PC-3 (cell line): Measurements from ENCODE around the gene PDZD7.

Experiments used
- CTCF ChIP-seq: fragments of 300-600 bp; sonication (generic); conservative IDR thresholded peaks from 2 replicates; pipeline ENCODE4 v1.5.1; 2017; ENCODE audit warnings: antibody characterized with exemption, low read depth, mild to moderate bottlenecking, low read length
- EZH2 ChIP-seq: fragments of 300-600 bp; sonication (generic); IDR thresholded peaks from one replicate; pipeline ENCODE4 v1.6.1; 2017; ENCODE audit warnings: antibody characterized with exemption, mild to moderate bottlenecking, low read length; ENCODE audit not compliant: unreplicated experiment
- EZH2phosphoT487 ChIP-seq: fragments of 300-600 bp; sonication (generic); IDR thresholded peaks from 2 replicates; pipeline ENCODE4 v1.6.1; 2018; ENCODE audit warnings: mild to moderate bottlenecking, antibody characterized with exemption, low read length, borderline replicate concordance

- TF ChIP-seq EZH2phosphoT487 (no peak), CTCF (no peak), EZH2 (no peak)
Measured at GRCh38 chr10:101027106-101027720, 3.7 kb downstream of the PDZD7 start.
